PC-3 (cell line): ENCODE results near the gene MT1B. TPM values are rescaled to one million over a fixed set of nuclear protein-coding genes. Genes with fewer than 3 reads are reported as not detected.

ENCODE experiments used
- ATAC-seq: fragments of 200-7000 bp; cut with Tn5 transposase; 2 replicates; pipeline ENCODE4 v1.9.1; 2020; ENCODE audit warnings: mild to moderate bottlenecking, moderate library complexity
- BruUV-seq: library from RNA; stranded (reverse); fragments of 400-500 nt; replicated peaks from 2 replicates; lab custom pipeline; 2021; lab: Mats Ljungman, UMichigan
- CTCF ChIA-PET: fragments of 300-600 bp; sonication (Branson Sonifier 250); formaldehyde crosslinking; loops from one replicate; lab custom pipeline; 2022; ENCODE audit warnings: antibody characterized with exemption; lab: Charles Lee
- POLR2A ChIA-PET: fragments of 300-600 bp; sonication (Branson Sonifier 250); formaldehyde crosslinking; loops from one replicate; lab custom pipeline; 2022; ENCODE audit warnings: antibody characterized with exemption; ENCODE audit not compliant: unreplicated experiment; lab: Charles Lee
- DNase-seq: peaks from one replicate; pipeline ENCODE4 v3.0.0-alpha.2; 2015
- H2AFZ ChIP-seq: fragments of 300-600 bp; sonication (generic); 2 replicates; pipeline ENCODE4 v1.6.0; 2016; ENCODE audit warnings: antibody characterized with exemption, low read length
- H3F3A ChIP-seq: fragments of 300-600 bp; sonication (generic); one replicate; pipeline ENCODE4 v1.6.0; 2017; ENCODE audit warnings: antibody characterized with exemption, low read length, control low read depth, mild to moderate bottlenecking; ENCODE audit not compliant: unreplicated experiment
- H3K27ac ChIP-seq: fragments of 300-600 bp; sonication (generic); 2 replicates; pipeline ENCODE4 v1.5.1; 2016; ENCODE audit warnings: mild to moderate bottlenecking, low read length
- H3K27me3 ChIP-seq: fragments of 300-600 bp; sonication (generic); 2 replicates; pipeline ENCODE4 v1.6.1; 2016; ENCODE audit warnings: low read length, mixed read lengths
- H3K36me3 ChIP-seq: fragments of 300-600 bp; sonication (generic); 2 replicates; pipeline ENCODE4 v1.6.1; 2016; ENCODE audit warnings: low read depth, mixed run types, low read length, mixed read lengths
- H3K4me1 ChIP-seq: fragments of 300-600 bp; sonication (generic); 2 replicates; pipeline ENCODE4 v1.5.1; 2016; ENCODE audit warnings: low read length; ENCODE audit not compliant: insufficient read depth
- H3K4me2 ChIP-seq: fragments of 300-600 bp; sonication (generic); 2 replicates; pipeline ENCODE4 v1.6.0; 2016; ENCODE audit warnings: low read length
- H3K4me3 ChIP-seq: fragments of 300-600 bp; sonication (generic); 2 replicates; pipeline ENCODE4 v1.5.1; 2016; ENCODE audit warnings: mild to moderate bottlenecking, low read length, mixed read lengths
- H3K79me2 ChIP-seq: fragments of 300-600 bp; sonication (generic); 2 replicates; pipeline ENCODE4 v1.6.1; 2017; ENCODE audit warnings: low read length, mixed read lengths
- H3K9ac ChIP-seq: fragments of 300-600 bp; sonication (generic); 2 replicates; pipeline ENCODE4 v1.6.0; 2016; ENCODE audit warnings: mild to moderate bottlenecking, low read length
- H3K9me2 ChIP-seq: fragments of 300-600 bp; sonication (generic); replicated peaks from 2 replicates; pipeline ENCODE4 v1.6.1; 2016; ENCODE audit warnings: mixed run types, low read length, mixed read lengths
- H3K9me3 ChIP-seq: fragments of 300-600 bp; sonication (generic); 2 replicates; pipeline ENCODE4 v1.6.1; 2016; ENCODE audit warnings: low read length, mixed read lengths
- H4K20me1 ChIP-seq: fragments of 300-600 bp; sonication (generic); 2 replicates; pipeline ENCODE4 v1.6.1; 2016; ENCODE audit warnings: low read length, mixed read lengths
- CTCF ChIP-seq: fragments of 300-600 bp; sonication (generic); conservative IDR thresholded peaks from 2 replicates; pipeline ENCODE4 v1.5.1; 2017; ENCODE audit warnings: antibody characterized with exemption, low read depth, mild to moderate bottlenecking, low read length
- EZH2 ChIP-seq: fragments of 300-600 bp; sonication (generic); IDR thresholded peaks from one replicate; pipeline ENCODE4 v1.6.1; 2017; ENCODE audit warnings: antibody characterized with exemption, mild to moderate bottlenecking, low read length; ENCODE audit not compliant: unreplicated experiment
- EZH2phosphoT487 ChIP-seq: fragments of 300-600 bp; sonication (generic); IDR thresholded peaks from 2 replicates; pipeline ENCODE4 v1.6.1; 2018; ENCODE audit warnings: mild to moderate bottlenecking, antibody characterized with exemption, low read length, borderline replicate concordance
- intact Hi-C: fragments of 100-400 bp; cut with micrococcal nuclease; formaldehyde crosslinking; loops from 2 replicates; pipeline ENCODE4 v1.9.0; 2023
- total RNA-seq: library from RNA; depleted of rRNA; stranded (reverse); fragments of >200 nt; gene quantifications from 2 replicates; pipeline ENCODE4 v1.2.3, GENCODE V29; 2014

The MT1B gene
- total RNA-seq, 1 experiment from 2014 or later: not detected

- Histone ChIP-seq H3K4me1 (peaks cover 36% of the 10 kb centered on the region), H3K36me3 (no peaks in the 10 kb centered on the region), H2AFZ (no peak overlapping the region), H3K9me2 (no peaks in the 10 kb centered on the region), H3K27me3 (no peaks in the 10 kb centered on the region), H3K9me3 (no peaks in the 10 kb centered on the region), H3K79me2 (no peaks in the 10 kb centered on the region), H3K27ac (no peak overlapping the region), H3F3A (no peaks in the 10 kb centered on the region), H4K20me1 (no peaks in the 10 kb centered on the region), H3K4me3 (no peak overlapping the region), H3K9ac (no peak overlapping the region), H3K4me2 (no peak overlapping the region)
- TF ChIP-seq CTCF (no peak), EZH2phosphoT487 (no peak), EZH2 (no peak)
- ATAC-seq: no peak
- POLR2A ChIA-PET: no interaction called here
- CTCF ChIA-PET: no interaction called here
- no TSS peak for BruUV-seq
- intact Hi-C loops: no loop called here
- DNase-seq: no peak
Measured at GRCh38 chr16:56675685-56676210, 24.1 kb downstream of the MT1B start.

- Histone ChIP-seq H3K9ac (no peak overlapping the region), H3K9me2 (no peaks in the 10 kb centered on the region), H3F3A (no peaks in the 10 kb centered on the region), H3K79me2 (peaks cover under 1% of the 10 kb centered on the region; the same call in 1 of the 2 replicates), H3K4me3 (no peak overlapping the region), H2AFZ (no peak overlapping the region), H3K27ac (no peak overlapping the region), H3K27me3 (no peaks in the 10 kb centered on the region), H3K9me3 (no peaks in the 10 kb centered on the region), H3K4me1 (peaks cover 33% of the 10 kb centered on the region), H4K20me1 (no peaks in the 10 kb centered on the region), H3K4me2 (no peak overlapping the region), H3K36me3 (no peaks in the 10 kb centered on the region)
- TF ChIP-seq EZH2: no peak
- no peak for TF ChIP-seq EZH2phosphoT487
- TF ChIP-seq CTCF: no peak
- CTCF ChIA-PET: no interaction called here
- BruUV-seq: no TSS peak
- ATAC-seq: no peak
- POLR2A ChIA-PET: no interaction called here
- DNase-seq: no peak
- intact Hi-C loops: no loop called here
Measured at GRCh38 chr16:56677474-56677873, 25.8 kb downstream of the MT1B start.

GRCh38 chr16:56679078-56679730, 27.5 kb downstream of the MT1B start:
- H3K27me3 ChIP-seq: no peaks in the 10 kb centered on the region
- H3K79me2 ChIP-seq: peaks cover 8% of the 10 kb centered on the region; the same call in 1 of the 2 replicates
- no peak overlapping the region for H3K4me3 ChIP-seq
- H3K4me1 ChIP-seq: peaks cover 29% of the 10 kb centered on the region
- H2AFZ ChIP-seq: no peak overlapping the region
- no peaks in the 10 kb centered on the region for H4K20me1 ChIP-seq
- no peak overlapping the region for H3K27ac ChIP-seq
- no TSS peak for BruUV-seq
- H3K9me3 ChIP-seq: no peaks in the 10 kb centered on the region
- H3K36me3 ChIP-seq: no peaks in the 10 kb centered on the region
- no peak for ATAC-seq
- no peaks in the 10 kb centered on the region for H3K9me2 ChIP-seq
- DNase-seq: no peak
- no peak for TF ChIP-seq EZH2
- no peak for TF ChIP-seq CTCF
- TF ChIP-seq EZH2phosphoT487: no peak
- H3K9ac ChIP-seq: no peak overlapping the region
- POLR2A ChIA-PET: interaction anchor here (0.9 kb wide), 1 partner anchor 72 kb away, joined by 3 read pairs; no protein-coding TSS in a partner anchor
- intact Hi-C loops: no loop called here
- CTCF ChIA-PET: no interaction called here
- H3F3A ChIP-seq: no peaks in the 10 kb centered on the region
- no peak overlapping the region for H3K4me2 ChIP-seq
